Neural progenitor cell (in vitro differentiated cells): ENCODE data around the gene SLAMF9. TPM values are rescaled to one million over a fixed set of nuclear protein-coding genes. Genes with fewer than 3 reads are reported as not detected.

Source experiments
- DNase-seq: peaks from one replicate; pipeline ENCODE4 v3.0.0-alpha.2; 2016; ENCODE audit warnings: low spot score
- H2AFZ ChIP-seq: fragments of 200-600 bp; sonication (generic); replicated peaks from 2 replicates; pipeline ENCODE4 v1.6.1; 2016; ENCODE audit warnings: antibody characterized with exemption
- H3F3A ChIP-seq: fragments of 200-600 bp; sonication (generic); 2 replicates; pipeline ENCODE4 v1.6.1; 2016; ENCODE audit warnings: antibody characterized with exemption, low read depth
- H3K27ac ChIP-seq: fragments of 200-600 bp; sonication (generic); 2 replicates; pipeline ENCODE4 v1.5.1; 2016; ENCODE audit warnings: mild to moderate bottlenecking
- H3K27me3 ChIP-seq: fragments of 200-600 bp; sonication (generic); 2 replicates; pipeline ENCODE4 v1.6.1; 2016; ENCODE audit warnings: mild to moderate bottlenecking, moderate library complexity
- H3K36me3 ChIP-seq: fragments of 200-600 bp; sonication (generic); 2 replicates; pipeline ENCODE4 v1.5.1; 2016
- H3K4me1 ChIP-seq: fragments of 200-600 bp; sonication (generic); 2 replicates; pipeline ENCODE4 v1.6.1; 2016; ENCODE audit warnings: mixed run types
- H3K4me2 ChIP-seq: fragments of 200-600 bp; sonication (generic); 2 replicates; pipeline ENCODE4 v1.6.1; 2016
- H3K4me3 ChIP-seq: fragments of 200-600 bp; sonication (generic); 2 replicates; pipeline ENCODE4 v1.5.1; 2016
- H3K79me2 ChIP-seq: fragments of 200-600 bp; sonication (generic); 2 replicates; pipeline ENCODE4 v1.6.1; 2016; ENCODE audit warnings: low read depth
- H3K9ac ChIP-seq: fragments of 200-600 bp; sonication (generic); 2 replicates; pipeline ENCODE4 v1.6.1; 2016
- H3K9me3 ChIP-seq: fragments of 200-600 bp; sonication (generic); 2 replicates; pipeline ENCODE4 v1.5.1; 2016; ENCODE audit warnings: low read depth
- H4K20me1 ChIP-seq: fragments of 200-600 bp; sonication (generic); 2 replicates; pipeline ENCODE4 v1.6.1; 2016; ENCODE audit warnings: low read depth
- H3K27ac Mint-ChIP-seq: 3 replicates; pipeline ENCODE4 v1.8.0; 2021; ENCODE audit warnings: mixed read lengths
- H3K27me3 Mint-ChIP-seq: 2 replicates; pipeline ENCODE4 v1.8.0; 2022; ENCODE audit warnings: low read depth, mild to moderate bottlenecking, inconsistent platforms, moderate library complexity, mixed read lengths; ENCODE audit not compliant: insufficient read depth
- H3K36me3 Mint-ChIP-seq: 3 replicates; pipeline ENCODE4 v1.8.0; 2021; ENCODE audit warnings: mixed read lengths
- H3K4me1 Mint-ChIP-seq: 3 replicates; pipeline ENCODE4 v1.8.0; 2021; ENCODE audit warnings: mixed read lengths
- H3K4me3 Mint-ChIP-seq: 3 replicates; pipeline ENCODE4 v1.8.0; 2021; ENCODE audit warnings: mild to moderate bottlenecking, moderate library complexity, mixed read lengths
- H3K9me3 Mint-ChIP-seq: 3 replicates; pipeline ENCODE4 v1.8.0; 2020; ENCODE audit warnings: mixed read lengths
- CTCF ChIP-seq: fragments of 200-600 bp; sonication (generic); IDR thresholded peaks from 2 replicates; pipeline ENCODE4 v1.5.1; 2017; ENCODE audit warnings: antibody characterized with exemption, mild to moderate bottlenecking
- EZH2 ChIP-seq: fragments of 200-600 bp; sonication (generic); IDR thresholded peaks from 2 replicates; pipeline ENCODE4 v1.6.1; 2017; ENCODE audit warnings: antibody characterized with exemption, mild to moderate bottlenecking, moderate library complexity
- EZH2phosphoT487 ChIP-seq: fragments of 200-600 bp; sonication (generic); IDR thresholded peaks from 2 replicates; pipeline ENCODE4 v1.6.1; 2017; ENCODE audit warnings: antibody characterized with exemption
- total RNA-seq: library from RNA; depleted of rRNA; stranded (reverse); fragments of >200 nt; gene quantifications from 2 replicates; pipeline ENCODE4 v1.2.3, GENCODE V29; 2015; ENCODE audit warnings: low replicate concordance

Gene SLAMF9
- total RNA-seq, 1 donor from 2014 or later: not detected

GRCh38 chr1:159914252-159915018 is 39.6 kb downstream of the SLAMF9 start:
- Mint-ChIP-seq H3K27ac (no peak overlapping the region), H3K4me1 (peaks cover 40% of the 10 kb centered on the region), H3K36me3 (peaks cover 5% of the 10 kb centered on the region), H3K4me3 (no peak overlapping the region), H3K9me3 (no peaks in the 10 kb centered on the region), H3K27me3 (peaks cover 16% of the 10 kb centered on the region)
- no peak overlapping the region for H3K27ac ChIP-seq
- no peak for DNase-seq
- H3K79me2 ChIP-seq: no peaks in the 10 kb centered on the region
- H3K27me3 ChIP-seq: no peaks in the 10 kb centered on the region
- no peak overlapping the region for H3K9ac ChIP-seq
- no peak overlapping the region for H2AFZ ChIP-seq
- no peak overlapping the region for H3K4me3 ChIP-seq
- H3K4me2 ChIP-seq: no peak overlapping the region
- no peak for TF ChIP-seq CTCF
- TF ChIP-seq EZH2phosphoT487: no peak
- TF ChIP-seq EZH2: no peak
- peaks cover 21% of the 10 kb centered on the region for H3F3A ChIP-seq
- H4K20me1 ChIP-seq: no peaks in the 10 kb centered on the region
- H3K36me3 ChIP-seq: no peaks in the 10 kb centered on the region
- H3K9me3 ChIP-seq: no peaks in the 10 kb centered on the region
- peaks cover 28% of the 10 kb centered on the region for H3K4me1 ChIP-seq

GRCh38 chr1:159913451-159914192 is 40.4 kb downstream of the SLAMF9 start:
- no peak overlapping the region for H2AFZ ChIP-seq
- H3K36me3 ChIP-seq: no peaks in the 10 kb centered on the region
- Mint-ChIP-seq H3K27me3 (peaks cover 16% of the 10 kb centered on the region), H3K4me1 (peaks cover 40% of the 10 kb centered on the region), H3K4me3 (no peak overlapping the region), H3K27ac (no peak overlapping the region), H3K9me3 (no peaks in the 10 kb centered on the region), H3K36me3 (peaks cover 5% of the 10 kb centered on the region)
- peaks cover 21% of the 10 kb centered on the region for H3F3A ChIP-seq
- H3K9me3 ChIP-seq: no peaks in the 10 kb centered on the region
- H3K27me3 ChIP-seq: no peaks in the 10 kb centered on the region
- DNase-seq: no peak
- H4K20me1 ChIP-seq: no peaks in the 10 kb centered on the region
- peaks cover 28% of the 10 kb centered on the region for H3K4me1 ChIP-seq
- H3K4me3 ChIP-seq: no peak overlapping the region
- H3K27ac ChIP-seq: no peak overlapping the region
- TF ChIP-seq EZH2 (no peak), CTCF (no peak), EZH2phosphoT487 (no peak)
- no peak overlapping the region for H3K9ac ChIP-seq
- no peak overlapping the region for H3K4me2 ChIP-seq
- no peaks in the 10 kb centered on the region for H3K79me2 ChIP-seq

- Mint-ChIP-seq H3K9me3 (no peaks in the 10 kb centered on the region), H3K36me3 (peaks cover 3% of the 10 kb centered on the region), H3K4me3 (no peak overlapping the region), H3K27ac (no peak overlapping the region), H3K4me1 (peaks cover 35% of the 10 kb centered on the region), H3K27me3 (peaks cover 14% of the 10 kb centered on the region)
- H4K20me1 ChIP-seq: no peaks in the 10 kb centered on the region
- no peak overlapping the region for H3K27ac ChIP-seq
- peaks cover 10% of the 10 kb centered on the region for H3F3A ChIP-seq
- no peaks in the 10 kb centered on the region for H3K79me2 ChIP-seq
- H2AFZ ChIP-seq: no peak overlapping the region
- no peaks in the 10 kb centered on the region for H3K36me3 ChIP-seq
- H3K27me3 ChIP-seq: no peaks in the 10 kb centered on the region
- H3K9ac ChIP-seq: no peak overlapping the region
- no peak overlapping the region for H3K4me2 ChIP-seq
- peaks cover 13% of the 10 kb centered on the region for H3K4me1 ChIP-seq
- no peaks in the 10 kb centered on the region for H3K9me3 ChIP-seq
- no peak for DNase-seq
- H3K4me3 ChIP-seq: no peak overlapping the region
- TF ChIP-seq EZH2 (no peak), CTCF (no peak), EZH2phosphoT487 (no peak)
These were observed 42.5 kb downstream of the SLAMF9 start for GRCh38 chr1:159911326-159912070.
